AG08395 (cell line): ENCODE results near the gene ALDH1L1.
"Not testable (repeated sequence)": the region's sequence is repeated elsewhere in the genome, so short reads cannot be mapped to it uniquely, and the experiment has no call there.

Experiments
- DNase-seq: peaks from one replicate; pipeline ENCODE4 v3.0.0; 2012; ENCODE audit warnings: mixed read lengths, low spot score

ALDH1L1 gene

GRCh38 chr3:126105691-126106187 lies 74.6 kb downstream of the ALDH1L1 start:
- no peak for DNase-seq

- DNase-seq, result no peak
These were observed 75.4 kb downstream of the ALDH1L1 start for GRCh38 chr3:126104742-126105605.

- no peak for DNase-seq
These were observed 76.3 kb downstream of the ALDH1L1 start for GRCh38 chr3:126104028-126104635.

- DNase-seq, result no peak
These were observed 77.0 kb downstream of the ALDH1L1 start for GRCh38 chr3:126103121-126104027.

DNA sequence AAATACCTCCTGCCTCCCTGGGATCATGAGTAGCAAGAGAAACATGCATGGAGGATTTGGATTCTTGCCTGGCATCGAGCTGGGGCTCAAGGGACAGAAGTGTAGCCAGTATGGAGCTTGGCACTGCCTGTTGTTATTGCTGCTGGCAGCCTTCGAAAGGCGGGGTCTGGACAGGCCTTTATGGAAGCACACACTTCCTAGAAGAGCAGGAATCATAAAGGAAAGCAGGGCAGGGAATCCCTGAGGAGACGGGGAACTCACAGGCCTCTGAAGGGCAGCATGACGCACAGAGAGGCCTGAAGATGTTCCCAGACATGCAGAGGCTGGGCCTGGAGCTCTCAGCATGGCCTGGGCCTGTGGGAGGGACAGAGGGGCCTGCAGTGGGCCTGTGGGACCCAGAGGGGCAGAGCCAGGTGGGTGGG lies 77.8 kb downstream of the ALDH1L1 start:
- DNase-seq, result peak; percentile 62

- no peak for DNase-seq
These were observed 78.4 kb downstream of the ALDH1L1 start for GRCh38 chr3:126102011-126102410.

- DNase-seq, result no peak
These were observed 78.8 kb downstream of the ALDH1L1 start for GRCh38 chr3:126101521-126101982.

DNA sequence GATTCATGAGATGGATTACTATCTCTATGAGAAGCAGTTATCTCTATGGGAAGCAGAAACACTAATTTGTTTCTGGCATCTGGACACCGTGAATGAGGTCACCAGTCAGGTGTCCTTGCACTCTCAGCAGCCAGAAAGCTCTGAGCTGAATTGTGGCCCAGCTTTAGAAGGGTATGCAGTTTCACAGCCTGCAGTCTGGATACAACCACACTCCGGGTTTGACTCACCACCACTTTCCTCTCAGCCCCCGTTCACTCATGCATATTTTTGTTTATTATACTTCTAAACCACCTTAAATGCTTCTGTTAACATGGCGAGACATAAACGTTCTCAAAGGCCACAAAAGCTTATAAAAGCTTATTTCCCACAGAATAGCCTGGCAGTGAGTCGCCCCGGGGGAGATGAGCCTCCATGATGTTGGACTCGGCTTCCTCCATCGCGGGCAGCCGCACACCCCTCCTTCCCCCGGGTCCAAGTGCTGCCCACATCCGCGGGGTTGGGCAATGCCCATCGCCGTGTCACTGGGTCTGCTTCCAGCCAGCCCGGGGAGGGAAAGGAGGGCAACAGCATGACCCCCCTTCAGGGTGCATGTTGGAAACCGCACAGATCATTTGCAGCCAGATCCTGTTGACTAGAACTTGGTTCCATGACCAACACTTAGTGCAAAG lies 79.6 kb downstream of the ALDH1L1 start:
- DNase-seq, result peak; percentile 63

- DNase-seq, result no peak
These were observed 80.1 kb downstream of the ALDH1L1 start for GRCh38 chr3:126100269-126100633.

DNA sequence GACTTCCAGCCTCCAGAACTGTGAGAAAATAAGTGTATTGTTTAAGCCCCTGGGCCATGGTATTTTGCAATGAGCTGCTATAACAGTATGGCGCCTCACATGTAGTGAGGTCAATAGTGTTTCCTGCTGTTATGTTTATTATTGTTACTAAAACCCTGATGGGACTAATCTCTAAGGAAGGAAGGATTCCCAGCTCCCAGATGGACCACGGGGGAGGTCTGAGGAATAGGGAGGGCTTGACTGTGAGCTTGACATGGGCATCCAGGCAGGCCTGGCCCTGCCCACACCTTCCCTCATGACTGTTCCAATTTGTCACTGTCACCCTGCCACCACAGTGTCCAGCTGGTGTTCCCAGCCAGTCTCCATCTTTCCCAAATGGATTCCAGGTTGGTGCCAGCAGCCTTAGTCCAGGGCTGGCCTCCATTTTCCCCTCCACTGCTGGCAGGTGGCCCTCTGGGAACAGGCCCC lies 82.0 kb downstream of the ALDH1L1 start:
- DNase-seq, result no peak

DNA sequence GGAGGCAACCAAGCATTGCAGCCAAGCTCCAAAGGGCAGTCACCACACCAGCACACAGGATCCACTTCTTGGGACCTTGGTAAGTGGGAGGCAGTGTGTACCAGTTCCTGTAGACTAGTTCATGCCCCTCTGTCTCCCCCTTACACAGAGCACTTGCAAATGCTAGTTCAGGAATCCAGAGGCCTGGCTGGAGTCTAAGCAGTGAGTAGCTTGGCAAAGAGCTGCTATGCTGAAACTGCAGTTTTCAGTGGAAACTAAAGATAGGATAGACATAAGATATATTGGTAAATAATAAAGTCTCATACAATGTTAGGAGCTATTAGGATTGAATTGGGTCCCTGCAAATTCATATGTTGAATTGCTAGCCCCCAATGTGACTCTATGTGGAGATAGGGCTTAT lies 82.6 kb downstream of the ALDH1L1 start:
- DNase-seq, result no peak

DNA sequence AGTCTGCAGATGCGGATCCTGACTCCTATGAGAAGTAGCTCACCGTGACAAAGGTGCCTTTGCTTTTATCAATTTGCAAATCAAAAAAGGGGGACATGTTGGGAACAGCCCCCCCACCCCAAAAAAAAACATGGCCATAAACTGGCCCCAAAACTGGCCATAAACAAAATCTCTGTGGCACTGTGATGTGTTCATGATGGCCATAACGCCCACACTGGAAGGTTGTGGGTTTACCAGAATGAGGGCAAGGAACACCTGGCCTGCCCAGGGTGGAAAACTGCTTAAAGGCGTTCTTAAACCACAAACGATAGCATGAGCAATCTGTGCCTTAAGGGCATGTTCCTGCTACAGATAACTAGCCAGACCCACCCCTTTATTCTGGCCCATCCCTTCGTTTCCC lies 84.1 kb downstream of the ALDH1L1 start:
- not testable (repeated sequence) for DNase-seq

GRCh38 chr3:126092128-126092527 lies 88.3 kb downstream of the ALDH1L1 start:
- DNase-seq, result not testable (repeated sequence)

DNA sequence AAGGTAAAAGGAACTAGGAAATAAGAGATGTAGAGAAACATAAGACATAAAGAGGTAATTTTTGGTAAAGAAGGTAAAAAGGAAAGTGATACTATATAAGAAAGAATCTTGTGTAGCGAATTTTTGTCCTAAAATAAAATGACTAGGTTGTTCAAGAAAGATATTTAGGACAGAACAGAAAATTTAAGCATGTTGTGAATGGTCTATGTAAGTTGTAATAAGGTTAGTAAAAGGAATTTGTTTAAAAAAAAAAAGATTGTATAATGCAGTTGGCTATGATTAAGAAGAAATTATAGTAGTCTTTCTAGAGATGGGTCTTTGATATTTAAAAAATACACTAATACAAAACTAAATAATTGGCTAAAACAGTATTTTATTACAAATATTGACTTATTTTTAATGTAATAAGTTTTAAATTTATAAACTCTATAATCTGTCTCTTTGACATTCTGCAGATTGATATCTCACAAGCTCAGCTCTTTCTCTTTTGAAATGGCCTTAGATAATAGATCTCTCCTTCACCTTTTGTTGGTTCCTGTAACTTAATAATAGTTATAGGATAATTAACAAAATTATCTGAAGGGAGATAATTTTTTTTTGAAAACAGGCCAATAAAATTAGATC lies 92.7 kb downstream of the ALDH1L1 start:
- DNase-seq, result no peak

DNA sequence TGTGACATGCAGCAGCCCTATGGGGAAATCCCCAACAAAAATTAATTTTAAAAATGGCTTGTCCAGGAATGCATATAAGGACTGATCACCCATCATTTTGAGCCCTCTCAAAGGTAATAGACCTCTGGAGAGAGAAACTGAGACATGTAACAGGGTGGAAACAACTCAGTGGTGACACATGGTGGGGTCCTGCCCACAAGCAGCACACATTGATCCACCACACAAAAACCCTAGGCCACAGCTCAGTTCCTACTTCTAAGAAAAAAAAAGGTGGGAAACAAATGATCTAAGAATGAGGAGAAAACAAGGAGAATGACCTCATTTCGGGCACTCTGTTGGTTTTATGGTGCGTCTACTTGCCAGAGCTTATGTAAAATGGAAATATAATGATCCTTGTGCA lies 94.5 kb downstream of the ALDH1L1 start:
- DNase-seq, result no peak

- DNase-seq, result no peak
These were observed 95.1 kb downstream of the ALDH1L1 start for GRCh38 chr3:126085276-126085675.

DNA sequence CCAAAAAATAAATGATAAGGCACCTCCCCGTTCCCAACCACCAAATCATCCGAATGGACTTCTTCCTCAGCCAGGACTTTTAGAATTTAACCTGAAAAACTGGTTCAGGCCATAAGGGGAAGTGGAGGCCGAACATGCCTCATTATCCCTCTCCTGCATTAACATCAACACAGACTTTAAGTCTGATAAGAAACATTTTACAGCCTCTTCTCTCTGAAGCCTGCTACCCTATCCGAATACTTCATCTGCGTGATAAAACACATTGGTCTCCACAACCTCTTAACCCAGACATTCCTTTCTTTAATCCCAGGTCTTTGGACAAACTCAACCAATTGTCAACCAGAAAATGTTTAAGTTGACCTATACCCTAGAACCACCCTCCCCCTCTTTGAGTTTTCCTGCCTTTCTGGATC lies 95.6 kb downstream of the ALDH1L1 start:
- no peak for DNase-seq

DNA sequence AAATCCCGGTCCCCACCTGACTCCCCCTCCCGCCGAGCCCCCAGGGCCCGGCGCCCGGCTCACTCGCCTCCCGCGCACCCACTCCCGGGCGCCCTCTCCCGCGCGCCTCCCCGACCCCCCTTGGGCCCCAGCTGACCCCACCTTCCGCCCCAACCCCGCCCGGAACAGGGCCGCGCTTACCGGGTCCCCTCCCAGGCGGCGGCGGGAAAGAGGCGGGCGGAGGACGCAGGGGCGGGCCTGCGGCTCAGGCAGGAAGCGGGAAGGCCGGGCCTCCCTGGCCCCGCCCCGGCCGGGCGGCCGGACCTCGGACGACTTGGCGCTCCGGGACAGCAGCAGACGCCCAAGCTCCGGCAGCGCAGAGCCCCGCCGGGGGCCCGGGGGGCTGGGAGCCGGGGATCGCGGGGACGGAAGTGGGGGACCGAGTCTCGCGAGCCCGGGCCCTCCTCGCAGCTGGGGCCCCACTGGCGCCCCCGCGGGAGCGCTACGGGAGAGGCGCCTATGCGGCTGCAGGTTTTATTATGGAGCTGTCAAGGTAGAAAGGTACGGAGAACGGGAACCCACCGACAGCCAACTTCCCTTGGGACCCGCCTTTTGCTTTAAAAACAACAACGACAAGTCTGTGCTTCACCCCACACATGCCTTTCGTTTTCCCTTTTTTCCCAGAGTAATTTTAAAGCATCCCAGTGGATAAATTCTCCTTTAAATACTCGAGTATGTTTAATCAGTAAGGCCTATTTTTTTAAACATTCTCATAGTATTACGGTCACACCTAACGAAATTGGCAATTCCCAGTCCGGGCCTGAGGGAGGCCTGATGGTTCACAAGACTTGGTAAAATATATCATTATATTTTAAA lies 96.2 kb downstream of the ALDH1L1 start, which contains the start of gene SLC41A3:
Gene SLC41A3, minus strand, starts transcription at position 212 of the 855 bp plus-strand sequence. CDS start 15,905 bp downstream, outside the sequence.
- DNase-seq, result peak; percentile 91

GRCh38 chr3:126083511-126083912 lies 96.9 kb downstream of the ALDH1L1 start:
- DNase-seq, result peak; percentile 31

DNA sequence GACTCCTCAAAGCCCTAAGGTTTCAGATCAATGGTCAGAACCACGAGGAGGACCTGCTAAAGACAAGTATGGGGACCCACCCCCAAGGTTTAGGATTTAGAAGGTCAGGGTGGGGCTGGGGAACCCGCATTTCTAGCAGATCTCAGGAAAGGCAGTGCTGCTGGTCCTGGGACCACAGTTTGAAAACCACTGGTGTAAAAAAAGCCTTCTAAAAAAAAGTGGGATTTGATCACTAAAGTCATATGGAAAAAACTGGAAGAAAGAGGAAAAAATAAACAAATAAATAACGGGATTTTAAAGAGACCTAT lies 97.3 kb downstream of the ALDH1L1 start:
- DNase-seq, result no peak
